Parathyroid adenoma (tissue), 2 donors: ENCODE results near the gene PARP3.
"Not testable (repeated sequence)": the region's sequence is repeated elsewhere in the genome, so short reads cannot be mapped to it uniquely, and the experiment has no call there.

Experiments used
- H2AFZ ChIP-seq: fragments of 300-600 bp; sonication (generic); one replicate; pipeline ENCODE4 v1.7.0; 2017; ENCODE audit warnings: antibody characterized with exemption, mild to moderate bottlenecking
- H3K27ac ChIP-seq: fragments of 300-600 bp; sonication (generic); one replicate; pipeline ENCODE4 v1.7.0; 2017
- H3K27me3 ChIP-seq: fragments of 300-600 bp; sonication (generic); one replicate; pipeline ENCODE4 v1.7.0; 2017; ENCODE audit warnings: low read length; ENCODE audit not compliant: control insufficient read depth, insufficient read depth
- H3K36me3 ChIP-seq: fragments of 300-600 bp; sonication (generic); one replicate; pipeline ENCODE4 v1.7.0; 2017; ENCODE audit warnings: low read length; ENCODE audit not compliant: control insufficient read depth, insufficient read depth
- H3K4me1 ChIP-seq: fragments of 300-600 bp; sonication (generic); one replicate; pipeline ENCODE4 v1.7.0; 2017; ENCODE audit warnings: control low read depth
- H3K4me2 ChIP-seq: fragments of 300-600 bp; sonication (generic); one replicate; pipeline ENCODE4 v1.7.0; 2017; ENCODE audit warnings: low read length
- H3K4me3 ChIP-seq: fragments of 300-600 bp; sonication (generic); one replicate; pipeline ENCODE4 v1.7.0; 2017; ENCODE audit warnings: low read depth, low read length
- H3K79me2 ChIP-seq: fragments of 300-600 bp; sonication (generic); one replicate; pipeline ENCODE4 v1.7.0; 2017; ENCODE audit warnings: control low read depth
- H3K9ac ChIP-seq: fragments of 300-600 bp; sonication (generic); one replicate; pipeline ENCODE4 v1.7.0; 2017; ENCODE audit warnings: mild to moderate bottlenecking
- H3K9me3 ChIP-seq: fragments of 300-600 bp; sonication (generic); one replicate; pipeline ENCODE4 v1.7.0; 2017; ENCODE audit warnings: low read length; ENCODE audit not compliant: control insufficient read depth
- TF ChIP-seq, protein P1 (sequence below): fragments of 300-600 bp; sonication (generic); IDR thresholded peaks from one replicate; pipeline ENCODE4 v1.7.0; 2017; ENCODE audit warnings: antibody characterized with exemption, mild to moderate bottlenecking
- donor health status: primary hyperparathyroidism.

Gene PARP3

DNA sequence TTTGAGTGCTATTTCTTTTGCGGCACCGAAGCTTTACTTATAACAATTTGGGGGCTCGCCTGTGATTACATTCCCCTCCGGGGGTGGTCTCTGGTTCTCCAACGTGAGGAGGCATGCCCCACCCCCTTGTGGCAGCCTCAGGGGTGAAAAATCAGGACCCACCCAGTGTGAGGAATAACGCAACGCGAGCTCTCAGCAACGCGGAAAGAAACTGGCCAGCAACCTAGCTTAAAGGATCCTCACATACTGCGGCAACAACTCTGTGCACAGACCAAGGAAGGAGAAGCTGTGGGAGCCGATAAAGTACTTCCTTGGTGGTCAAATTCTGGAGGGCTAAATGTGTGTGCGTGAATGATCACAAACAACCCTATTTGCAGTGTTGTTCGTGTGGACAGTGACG lies 44.8 kb upstream of the PARP3 start:
- no peaks in the 10 kb centered on the region for H3K36me3 ChIP-seq
- no peak overlapping the region for H3K9ac ChIP-seq
- no peak overlapping the region for H3K4me3 ChIP-seq
- H3K9me3 ChIP-seq = no peaks in the 10 kb centered on the region
- TF ChIP-seq, protein P1, sequence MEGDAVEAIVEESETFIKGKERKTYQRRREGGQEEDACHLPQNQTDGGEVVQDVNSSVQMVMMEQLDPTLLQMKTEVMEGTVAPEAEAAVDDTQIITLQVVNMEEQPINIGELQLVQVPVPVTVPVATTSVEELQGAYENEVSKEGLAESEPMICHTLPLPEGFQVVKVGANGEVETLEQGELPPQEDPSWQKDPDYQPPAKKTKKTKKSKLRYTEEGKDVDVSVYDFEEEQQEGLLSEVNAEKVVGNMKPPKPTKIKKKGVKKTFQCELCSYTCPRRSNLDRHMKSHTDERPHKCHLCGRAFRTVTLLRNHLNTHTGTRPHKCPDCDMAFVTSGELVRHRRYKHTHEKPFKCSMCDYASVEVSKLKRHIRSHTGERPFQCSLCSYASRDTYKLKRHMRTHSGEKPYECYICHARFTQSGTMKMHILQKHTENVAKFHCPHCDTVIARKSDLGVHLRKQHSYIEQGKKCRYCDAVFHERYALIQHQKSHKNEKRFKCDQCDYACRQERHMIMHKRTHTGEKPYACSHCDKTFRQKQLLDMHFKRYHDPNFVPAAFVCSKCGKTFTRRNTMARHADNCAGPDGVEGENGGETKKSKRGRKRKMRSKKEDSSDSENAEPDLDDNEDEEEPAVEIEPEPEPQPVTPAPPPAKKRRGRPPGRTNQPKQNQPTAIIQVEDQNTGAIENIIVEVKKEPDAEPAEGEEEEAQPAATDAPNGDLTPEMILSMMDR = no peak
- H3K79me2 ChIP-seq = no peaks in the 10 kb centered on the region
- H3K4me1 ChIP-seq = no peaks in the 10 kb centered on the region
- no peak overlapping the region for H2AFZ ChIP-seq
- no peak overlapping the region for H3K4me2 ChIP-seq
- no peak overlapping the region for H3K27ac ChIP-seq
- H3K27me3 ChIP-seq = no peaks in the 10 kb centered on the region

GRCh38 chr3:51900043-51900442 lies 42.1 kb upstream of the PARP3 start:
- not testable (repeated sequence) for H3K36me3 ChIP-seq, H2AFZ ChIP-seq, H3K4me3 ChIP-seq, H3K4me2 ChIP-seq, H3K79me2 ChIP-seq, H3K9ac ChIP-seq, H3K27ac ChIP-seq, H3K4me1 ChIP-seq, H3K27me3 ChIP-seq, H3K9me3 ChIP-seq

GRCh38 chr3:51902361-51902760 lies 39.8 kb upstream of the PARP3 start:
- not testable (repeated sequence) for H3K79me2 ChIP-seq, H3K4me2 ChIP-seq, H3K4me3 ChIP-seq, H3K27me3 ChIP-seq, H3K27ac ChIP-seq, H3K36me3 ChIP-seq, H2AFZ ChIP-seq, H3K9ac ChIP-seq, H3K9me3 ChIP-seq, H3K4me1 ChIP-seq

DNA sequence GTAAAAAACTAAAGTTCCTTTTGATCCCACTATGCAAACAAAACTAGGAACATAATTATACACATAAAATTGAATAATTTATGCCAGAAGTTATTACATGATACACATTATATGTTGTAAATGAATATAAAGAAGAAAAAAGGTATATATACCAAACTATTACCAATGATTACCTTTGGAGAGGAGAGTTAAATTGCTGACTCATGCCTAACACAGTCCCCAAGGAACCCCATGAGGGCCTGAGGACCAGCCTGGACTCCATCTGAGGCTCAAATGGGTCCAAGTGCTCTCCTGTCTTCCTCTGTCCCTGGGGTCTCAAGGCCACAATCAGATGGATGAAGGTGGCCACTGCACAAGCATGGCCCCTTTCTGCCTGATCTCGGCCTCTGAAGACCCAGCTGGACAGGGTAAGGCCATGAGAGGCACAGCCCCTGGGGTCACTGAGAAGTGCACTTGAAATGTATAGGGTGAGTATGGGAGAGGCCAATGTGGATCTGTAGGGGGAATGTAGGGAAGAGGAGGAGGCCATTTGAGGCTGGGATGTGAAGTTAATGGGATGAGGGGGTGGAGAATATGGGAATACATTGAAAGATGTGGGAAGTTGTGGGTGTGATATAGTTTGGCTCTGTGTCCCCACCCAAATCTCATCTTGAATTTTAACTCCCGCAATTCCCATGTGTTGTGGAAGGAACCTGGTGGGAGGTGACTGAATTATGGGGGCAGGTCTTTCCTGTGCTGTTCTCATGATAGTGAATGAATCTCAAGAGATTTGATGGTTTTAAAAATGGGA lies 37.9 kb upstream of the PARP3 start:
- Histone ChIP-seq H2AFZ (no peak overlapping the region), H3K4me1 (no peaks in the 10 kb centered on the region), H3K36me3 (no peaks in the 10 kb centered on the region), H3K4me2 (no peak overlapping the region), H3K9me3 (no peaks in the 10 kb centered on the region), H3K27ac (no peak overlapping the region), H3K9ac (no peak overlapping the region), H3K4me3 (no peak overlapping the region), H3K79me2 (no peaks in the 10 kb centered on the region), H3K27me3 (no peaks in the 10 kb centered on the region)
- TF ChIP-seq, protein P1 = no peak

- H3K4me3 ChIP-seq = no peak overlapping the region
- H3K27ac ChIP-seq = no peak overlapping the region
- no peaks in the 10 kb centered on the region for H3K9me3 ChIP-seq
- H2AFZ ChIP-seq = no peak overlapping the region
- no peak overlapping the region for H3K9ac ChIP-seq
- no peaks in the 10 kb centered on the region for H3K79me2 ChIP-seq
- H3K36me3 ChIP-seq = no peaks in the 10 kb centered on the region
- H3K4me1 ChIP-seq = no peaks in the 10 kb centered on the region
- no peak overlapping the region for H3K4me2 ChIP-seq
- no peaks in the 10 kb centered on the region for H3K27me3 ChIP-seq
- TF ChIP-seq, protein P1 = no peak
Observed at GRCh38 chr3:51908026-51908425, 34.1 kb upstream of the PARP3 start.

DNA sequence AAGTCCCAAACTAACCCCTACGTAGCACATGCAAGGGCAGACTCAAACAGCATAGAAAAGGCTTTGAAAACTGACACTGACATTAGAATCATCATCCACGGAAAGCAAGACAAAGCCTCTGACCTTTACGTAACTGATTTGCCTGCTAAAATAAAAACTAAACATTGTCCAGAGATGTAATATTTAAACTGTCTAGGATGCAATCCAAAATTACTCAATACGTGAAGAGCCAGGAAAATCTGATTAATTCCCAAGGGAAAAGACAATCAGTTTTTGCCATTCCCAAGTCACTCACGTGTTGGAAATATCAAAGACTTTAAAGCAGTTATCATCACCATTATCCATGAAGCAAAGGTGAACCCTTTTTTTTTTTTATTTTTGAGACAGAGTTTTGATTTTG lies 25.7 kb upstream of the PARP3 start:
- TF ChIP-seq, protein P1 = no peak

More for the DNA sequence above, 25.7 kb upstream of the PARP3 start:
- H3K36me3 ChIP-seq = no peaks in the 10 kb centered on the region
- no peak overlapping the region for H3K4me3 ChIP-seq
- H3K4me1 ChIP-seq = no peaks in the 10 kb centered on the region
- H3K9ac ChIP-seq = no peak overlapping the region
- H3K4me2 ChIP-seq = no peak overlapping the region
- no peaks in the 10 kb centered on the region for H3K79me2 ChIP-seq
- no peaks in the 10 kb centered on the region for H3K27me3 ChIP-seq
- H3K9me3 ChIP-seq = no peaks in the 10 kb centered on the region
- no peak overlapping the region for H2AFZ ChIP-seq
- no peak overlapping the region for H3K27ac ChIP-seq
